LHCN-M2 (cell line): Measurements from ENCODE around the gene CARS2. TPM values are rescaled to one million over a fixed set of nuclear protein-coding genes. Genes with fewer than 3 reads are reported as not detected.
"Not testable (repeated sequence)": the region's sequence is repeated elsewhere in the genome, so short reads cannot be mapped to it uniquely, and the experiment has no call there.

Source experiments
- DNase-seq: peaks from one replicate; pipeline ENCODE4 v3.0.0-alpha.2; 2012; ENCODE audit warnings: low read depth
- total RNA-seq: library from RNA; depleted of rRNA; stranded (reverse); fragments of >200 nt; gene quantifications from 2 replicates; pipeline ENCODE4 v1.2.3, GENCODE V29; 2014

Gene CARS2
- total RNA-seq, 1 experiment from 2014 or later, result 114 TPM

DNA sequence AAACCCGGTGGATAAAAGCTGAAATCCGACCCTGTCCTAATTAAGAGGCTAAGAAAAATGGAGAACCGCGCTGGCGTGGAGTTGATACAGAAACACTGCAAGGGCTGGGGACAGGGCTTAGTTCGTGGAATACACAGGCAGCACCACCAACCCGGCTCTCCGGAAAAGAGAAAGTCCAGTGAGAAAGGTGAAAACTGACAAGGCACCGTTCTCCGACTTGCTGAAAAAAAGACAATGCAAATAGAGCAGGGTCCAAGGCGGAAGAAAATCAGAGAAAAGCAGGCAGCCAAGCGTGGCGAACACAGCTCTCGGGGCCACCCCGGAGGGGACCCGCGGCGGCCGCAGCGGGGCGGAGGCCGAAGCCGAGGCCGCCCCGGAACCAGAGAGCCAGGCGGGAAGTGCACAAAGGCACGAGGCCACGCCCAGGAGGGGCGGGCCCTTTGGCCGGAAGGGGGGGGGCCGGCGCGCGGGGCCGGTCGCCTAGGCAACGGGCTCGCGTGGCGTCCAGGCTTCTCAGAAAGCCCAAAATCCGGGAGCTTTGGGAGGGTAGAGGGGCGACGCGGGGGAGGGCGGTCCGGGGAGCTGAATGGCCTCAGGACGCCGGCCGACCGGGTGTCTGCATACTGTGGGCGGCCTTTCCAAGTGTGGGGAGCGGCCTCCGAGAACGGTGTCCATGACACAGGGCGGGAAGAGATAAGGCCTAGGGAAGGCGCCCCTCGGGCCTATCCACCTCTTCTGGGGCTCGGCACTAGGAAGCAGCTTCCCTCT, 6.3 kb upstream of the CARS2 start:
- DNase-seq, result peak; percentile 85

DNA sequence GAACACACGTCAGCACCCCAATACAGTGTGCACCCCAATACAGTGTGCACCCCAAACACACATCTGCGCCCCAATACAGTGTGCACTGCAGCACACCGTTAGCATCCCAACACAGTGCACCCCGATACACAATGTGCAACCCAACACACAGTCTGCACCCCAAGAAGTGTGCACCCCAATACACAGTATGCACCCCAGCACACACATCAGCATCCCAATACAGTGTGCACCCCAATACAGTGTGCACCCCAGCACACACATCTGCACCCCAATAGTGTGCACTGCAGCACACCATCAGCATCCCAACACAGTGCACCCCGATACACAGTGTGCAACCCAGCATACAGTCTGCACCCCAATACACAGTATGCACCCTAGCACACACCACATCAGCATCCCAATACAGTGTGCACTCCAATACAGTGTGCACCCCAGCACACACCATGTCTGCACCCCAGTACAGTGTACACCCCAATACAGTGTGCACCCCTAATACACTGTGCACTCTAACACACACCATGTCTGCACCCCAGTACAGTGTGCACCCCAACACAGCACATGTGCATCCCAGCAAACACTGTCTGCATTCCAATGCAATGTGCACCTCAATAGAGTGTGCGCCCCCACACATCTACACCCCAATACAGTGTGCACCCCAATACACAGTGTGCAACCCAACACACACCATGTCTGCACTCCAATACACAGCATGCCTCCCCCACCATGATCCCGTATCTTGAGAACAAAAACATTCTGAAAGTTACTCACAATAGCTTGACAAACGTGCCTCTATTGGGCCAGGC, 855 bp upstream of the CARS2 start:
- DNase-seq, result no peak

DNA sequence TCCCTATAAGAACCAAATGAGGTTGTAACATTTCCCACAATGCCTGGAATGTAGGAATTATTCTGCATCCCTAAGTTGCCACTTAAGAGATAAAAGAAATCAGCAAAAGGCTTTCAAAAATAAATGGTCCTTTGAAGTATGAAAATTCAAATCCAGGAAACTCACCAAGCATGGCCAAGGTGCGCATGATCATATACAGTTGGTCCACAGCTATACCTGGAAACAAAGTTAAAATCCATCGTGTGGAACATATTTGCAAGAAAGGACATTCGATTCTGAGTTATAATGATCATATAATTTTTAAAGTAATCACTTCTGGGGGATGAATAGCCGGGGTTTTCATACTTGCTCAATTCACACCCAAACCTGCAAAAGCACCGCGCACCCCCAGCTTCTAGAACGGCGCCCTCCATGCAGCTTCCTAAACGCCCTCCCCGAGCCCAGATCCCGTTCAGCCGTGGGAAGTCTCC, 525 bp downstream of the CARS2 start:
- no peak for DNase-seq

DNA sequence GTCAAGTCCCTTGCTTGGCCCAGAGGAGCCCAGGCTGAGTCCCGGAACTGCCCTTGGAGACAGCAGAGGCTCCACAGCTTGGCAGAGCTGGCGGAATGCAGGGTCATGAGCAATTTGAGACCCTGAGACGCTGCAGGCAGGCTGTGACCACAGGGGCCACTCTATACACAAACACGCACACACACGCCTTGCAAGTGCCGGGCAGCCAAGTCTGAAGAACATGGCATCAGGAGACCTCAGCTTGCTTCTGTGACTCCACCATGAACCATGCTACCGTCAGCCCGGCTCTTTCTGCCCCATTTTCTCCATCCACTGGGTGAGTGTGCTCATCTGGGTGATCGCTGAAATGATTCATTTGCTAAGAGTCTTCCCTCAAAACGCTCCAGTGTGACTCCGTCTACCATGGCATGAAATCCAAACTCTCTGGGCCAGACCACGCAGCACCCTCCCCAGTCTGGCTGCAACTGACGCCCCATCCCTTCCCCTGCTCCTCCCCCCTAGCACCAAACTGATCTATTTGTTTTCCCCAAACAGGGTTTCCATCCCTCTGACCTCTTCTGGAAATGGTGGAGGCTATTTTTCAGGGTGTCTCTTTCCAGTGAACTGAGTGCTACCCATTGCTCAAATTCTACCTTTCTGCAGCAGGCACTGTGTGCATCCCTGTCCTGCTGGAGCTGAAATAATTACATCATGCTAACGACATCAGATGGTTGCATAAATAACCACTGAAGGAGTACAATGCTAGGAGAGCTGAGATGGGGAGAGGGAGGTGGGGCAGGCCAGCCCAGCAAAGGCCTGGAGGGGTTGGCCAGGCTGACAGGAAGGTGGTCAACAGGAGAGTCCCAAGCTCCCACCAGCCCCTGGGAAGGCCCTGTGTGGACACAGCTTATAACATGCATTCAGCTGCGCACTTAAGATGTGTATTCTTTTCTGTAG, 3.1 kb downstream of the CARS2 start:
- DNase-seq, result peak; percentile 55

DNA sequence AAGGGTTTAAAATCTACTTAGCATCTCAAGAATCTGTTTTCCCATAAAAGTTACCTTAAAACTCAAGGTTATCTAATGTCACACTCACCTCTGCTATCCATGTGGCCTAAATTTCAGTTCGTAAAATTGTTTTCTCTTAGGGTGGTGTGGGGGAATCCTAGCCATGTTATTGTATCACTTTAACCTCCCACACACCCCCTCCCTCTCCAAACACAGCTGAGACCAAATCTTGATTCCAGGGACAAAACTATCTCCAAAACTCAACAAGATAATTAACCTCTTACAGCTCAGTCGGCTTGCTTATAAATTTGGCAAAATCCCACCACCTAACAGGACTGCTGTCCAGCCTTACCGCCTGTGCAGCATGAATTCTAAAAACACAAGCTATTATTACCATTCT, 3.8 kb downstream of the CARS2 start:
- no peak for DNase-seq

DNA sequence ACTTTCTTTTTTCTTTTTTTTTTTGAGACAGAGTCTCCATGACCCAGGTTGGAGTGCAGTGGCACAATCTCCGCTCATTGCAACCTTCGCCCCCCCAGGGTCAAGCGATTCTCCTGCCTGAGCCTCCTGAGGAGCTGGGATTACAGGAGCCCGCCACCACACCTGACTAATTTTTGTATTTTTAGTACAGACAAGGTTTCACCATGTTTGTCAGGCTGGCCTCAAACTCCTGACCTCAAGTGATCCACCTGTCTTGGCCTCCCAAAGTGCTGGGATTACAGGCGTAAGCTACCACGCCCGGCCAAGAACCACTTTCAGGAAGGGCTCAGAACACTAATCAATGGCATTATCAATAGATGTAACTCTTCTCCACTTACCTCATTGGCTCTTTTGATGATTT, 4.9 kb downstream of the CARS2 start:
- not testable (repeated sequence) for DNase-seq

DNA sequence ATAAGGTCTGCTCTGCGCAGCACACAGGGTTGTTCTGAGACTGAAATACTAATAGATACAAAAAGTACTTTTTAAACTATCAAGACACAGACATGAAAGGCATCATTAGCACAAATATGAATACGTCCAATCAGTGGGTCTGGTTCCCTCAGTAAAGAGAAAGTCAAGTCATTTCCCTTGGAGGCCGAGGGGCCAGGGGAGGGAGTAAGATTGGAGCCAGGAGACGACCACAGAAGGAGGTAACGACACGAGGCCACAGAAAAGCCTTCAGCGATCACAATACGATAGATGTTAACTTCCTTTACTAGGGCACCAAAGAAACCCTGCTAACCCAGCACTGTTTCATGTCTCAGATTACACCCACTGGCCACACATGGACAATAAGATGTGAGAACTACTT, 5.3 kb downstream of the CARS2 start:
- no peak for DNase-seq

DNA sequence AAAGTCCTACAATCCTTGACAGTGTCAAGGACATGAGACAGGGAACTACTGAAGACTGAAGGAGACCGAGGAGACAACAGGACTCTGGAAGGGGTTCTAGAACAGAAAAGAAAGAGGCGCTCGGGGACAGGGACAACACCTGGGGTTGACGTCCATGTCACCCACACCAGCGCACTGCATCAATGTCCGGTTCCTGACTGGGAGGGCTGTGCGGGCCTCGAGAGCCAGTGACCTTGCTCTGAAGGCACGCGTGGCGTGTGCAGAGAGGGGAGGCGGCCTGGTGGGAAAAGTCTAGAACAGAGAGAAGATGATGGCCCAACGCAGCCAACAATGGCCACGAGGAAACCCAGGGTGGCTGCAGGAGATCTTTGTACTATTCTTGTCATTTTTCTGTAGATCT, 5.7 kb downstream of the CARS2 start:
- no peak for DNase-seq

DNA sequence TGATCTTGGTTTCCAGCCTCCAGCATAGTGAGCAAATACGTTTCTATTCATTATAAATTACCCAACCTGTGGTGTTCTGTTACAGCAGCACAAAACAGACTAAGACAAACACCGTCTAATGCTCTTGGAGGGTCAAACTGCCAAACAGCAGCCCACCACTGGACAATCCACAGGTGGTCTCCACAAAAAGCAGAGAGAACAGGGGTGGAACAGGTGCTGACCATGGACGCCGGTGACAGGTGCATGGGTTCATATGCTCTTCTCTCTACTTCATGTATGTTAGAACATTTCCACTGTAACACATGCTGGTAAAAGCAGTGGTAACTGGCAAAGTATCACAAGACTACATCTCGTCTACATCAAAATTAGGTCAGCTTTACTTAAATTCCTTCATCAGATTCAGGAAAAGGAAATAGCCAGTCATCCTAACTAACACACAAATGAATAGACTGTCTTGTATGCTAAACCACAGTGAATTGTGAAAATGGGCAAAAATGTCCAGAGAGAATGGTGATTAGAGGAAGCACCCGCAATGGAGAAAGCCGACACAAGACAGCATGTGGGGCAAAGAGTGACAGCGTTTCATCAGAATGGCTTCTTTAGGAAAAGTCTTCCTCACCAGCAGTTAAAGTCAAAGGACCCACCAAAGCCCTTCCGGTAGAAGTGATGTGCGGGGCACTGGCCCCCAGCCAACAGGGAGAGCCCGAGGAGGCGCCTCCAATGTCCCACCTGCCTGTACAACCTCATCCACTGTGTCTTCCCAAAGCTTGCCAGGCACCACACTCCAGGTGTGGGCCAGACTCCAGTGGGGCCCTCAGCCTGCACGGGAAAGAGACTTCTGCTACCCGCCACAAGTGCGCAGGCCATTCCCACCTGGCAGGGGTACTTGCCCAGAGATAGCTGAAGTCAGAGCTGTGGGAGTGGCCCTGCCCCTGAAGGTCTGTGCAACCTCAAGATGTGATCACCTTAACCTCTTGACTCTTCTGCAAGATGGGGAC, 6.5 kb downstream of the CARS2 start:
- DNase-seq, result no peak

DNA sequence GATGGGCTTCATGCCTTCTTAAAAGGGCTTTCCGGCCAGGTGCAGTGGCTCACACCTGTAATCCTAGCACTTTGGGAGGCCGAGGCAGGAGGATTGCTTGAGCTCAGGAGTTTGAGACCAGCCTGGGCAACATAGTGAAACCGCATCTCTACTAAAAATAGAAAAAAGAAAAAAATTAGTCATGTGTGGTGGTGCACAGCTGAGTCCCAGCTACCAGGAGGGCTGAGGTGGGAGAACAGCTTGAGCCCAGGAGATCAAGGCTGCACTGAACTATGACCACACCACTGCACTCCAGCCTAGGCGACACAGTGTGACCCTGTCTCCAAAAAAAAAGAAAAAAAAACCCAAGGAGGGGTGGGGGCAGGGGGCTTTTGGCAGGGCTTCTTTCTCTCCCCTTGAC, 7.2 kb downstream of the CARS2 start:
- DNase-seq, result no peak

DNA sequence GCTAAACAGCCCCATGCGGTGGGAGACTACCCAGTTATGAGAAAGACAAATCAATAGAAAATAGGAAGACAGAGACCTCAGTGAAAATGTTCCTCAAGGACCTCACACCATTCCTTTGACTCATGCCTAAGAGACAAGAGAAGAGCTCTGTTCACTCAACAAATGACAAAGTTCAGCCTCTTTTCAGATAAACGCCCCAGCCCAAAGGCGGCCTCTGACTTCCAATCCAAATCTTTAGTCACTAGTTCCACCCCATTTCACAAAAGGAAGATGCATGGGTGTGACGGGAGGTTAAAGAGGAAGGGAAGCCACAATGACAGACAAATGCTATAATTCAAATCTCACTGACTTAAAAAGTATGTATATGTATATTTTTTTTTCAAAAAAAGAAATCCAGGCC, 8.1 kb downstream of the CARS2 start:
- no peak for DNase-seq

DNA sequence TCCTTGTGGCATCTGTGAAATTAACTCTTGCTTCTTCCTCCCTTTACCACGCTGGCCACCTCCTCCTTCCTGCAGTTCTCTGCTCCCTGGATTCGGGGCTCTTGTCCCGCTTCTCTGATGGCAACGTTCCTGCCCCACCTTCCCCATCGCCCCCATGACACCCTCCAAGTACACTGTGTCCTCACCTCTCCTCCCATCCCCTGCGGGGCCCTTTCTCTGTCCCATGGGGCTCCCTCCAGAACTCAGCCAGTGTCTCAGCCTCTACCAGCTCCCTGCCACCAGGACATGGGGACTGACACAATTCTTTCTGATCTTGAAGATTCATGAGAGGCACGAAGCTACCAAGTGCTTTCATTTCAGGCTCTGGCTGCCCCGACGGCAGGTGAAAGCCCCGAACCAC, 9.1 kb downstream of the CARS2 start:
- DNase-seq, result no peak

DNA sequence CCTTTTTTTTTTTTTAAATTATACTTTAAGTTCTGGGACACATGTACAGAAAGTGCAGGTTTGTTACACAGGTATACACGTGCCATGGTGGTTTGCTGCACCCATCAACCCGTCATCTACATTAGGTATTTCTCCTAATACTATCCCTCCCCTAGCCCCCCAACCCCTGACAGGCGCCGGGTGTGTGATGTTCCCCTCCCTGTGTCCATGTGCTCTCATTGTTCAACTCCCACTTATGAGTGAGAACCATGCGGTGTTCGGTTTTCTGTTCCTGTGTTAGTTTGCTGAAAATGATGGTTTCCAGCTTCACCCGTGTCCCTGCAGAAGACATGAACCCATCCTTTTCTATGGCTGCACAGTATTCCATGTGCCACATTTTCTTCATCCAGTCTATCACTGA, 10.1 kb downstream of the CARS2 start:
- not testable (repeated sequence) for DNase-seq

DNA sequence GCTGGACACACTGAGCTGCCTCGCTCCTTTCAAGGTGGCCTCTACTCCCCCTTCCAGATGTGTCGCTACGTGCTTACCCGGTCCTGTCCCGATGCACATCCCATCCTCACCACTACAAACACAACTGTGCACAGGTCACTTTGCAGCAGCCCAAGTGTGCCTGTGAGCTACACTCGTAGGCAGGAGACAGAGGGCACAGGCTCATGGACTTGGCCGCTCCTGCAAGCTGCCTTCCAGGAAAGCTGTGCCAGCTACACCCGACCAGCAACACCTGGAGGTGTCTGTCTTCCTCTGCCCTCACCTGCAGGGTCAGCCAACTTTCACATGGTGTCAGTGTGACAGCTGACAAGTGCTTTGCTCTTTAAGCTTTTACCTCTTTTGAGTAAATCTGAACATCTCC, 15.4 kb downstream of the CARS2 start:
- no peak for DNase-seq

DNA sequence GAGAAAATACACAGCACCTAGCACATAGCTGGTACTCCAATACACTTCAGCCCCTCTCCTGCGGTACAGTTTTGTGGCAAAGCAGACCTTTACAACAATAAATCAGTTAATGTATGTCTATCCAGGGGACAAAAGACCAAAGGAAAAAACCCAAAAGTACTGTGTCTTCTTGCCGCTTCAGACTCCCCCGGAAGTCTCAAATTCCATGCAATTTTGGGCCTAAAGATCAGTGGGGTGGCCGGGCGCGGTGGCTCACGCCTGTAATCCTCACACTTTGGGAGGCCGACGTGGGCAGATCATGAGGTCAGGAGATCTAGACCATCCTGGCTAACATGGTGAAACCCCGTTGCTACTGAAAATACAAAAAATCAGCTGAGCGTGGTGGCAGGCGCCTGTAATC, 16.2 kb downstream of the CARS2 start:
- DNase-seq, result no peak

DNA sequence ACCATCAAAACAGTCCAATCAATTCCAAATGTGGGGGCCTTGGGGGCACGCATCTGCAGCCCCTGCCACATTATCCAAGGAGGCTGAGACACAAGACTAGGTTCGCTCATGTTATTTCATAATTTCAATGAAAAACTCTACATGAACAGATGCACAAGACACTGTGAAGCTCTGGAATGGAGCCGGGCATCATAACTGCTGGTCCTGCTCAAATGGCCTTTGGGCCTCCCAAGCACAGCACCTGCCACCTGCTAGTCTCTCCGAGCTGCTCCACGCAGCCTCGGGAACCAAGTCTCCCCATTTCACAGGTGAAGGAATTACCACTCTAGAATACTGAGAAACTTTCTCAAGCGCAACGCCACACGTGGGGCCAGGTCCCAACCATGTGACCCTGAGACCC, 16.9 kb downstream of the CARS2 start:
- no peak for DNase-seq

DNA sequence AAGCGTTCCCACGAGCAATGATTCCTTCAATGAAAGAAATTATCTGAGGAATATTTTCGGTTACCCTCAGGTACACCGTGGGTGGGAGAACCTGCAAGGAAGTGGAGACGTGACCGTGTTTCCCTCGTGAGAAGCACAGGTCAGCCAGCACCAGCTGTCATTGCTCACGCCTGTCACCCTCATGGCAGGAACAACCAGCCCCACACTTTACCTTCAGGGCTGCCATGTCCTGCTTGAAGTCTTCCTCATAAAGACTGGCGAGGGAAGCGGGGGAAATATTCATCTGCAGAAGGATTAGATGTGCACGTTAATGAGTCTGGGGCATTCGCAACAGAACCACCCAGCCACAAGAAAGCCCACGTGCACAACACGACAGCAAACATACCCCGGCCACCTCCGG, 18.2 kb downstream of the CARS2 start:
- DNase-seq, result no peak

DNA sequence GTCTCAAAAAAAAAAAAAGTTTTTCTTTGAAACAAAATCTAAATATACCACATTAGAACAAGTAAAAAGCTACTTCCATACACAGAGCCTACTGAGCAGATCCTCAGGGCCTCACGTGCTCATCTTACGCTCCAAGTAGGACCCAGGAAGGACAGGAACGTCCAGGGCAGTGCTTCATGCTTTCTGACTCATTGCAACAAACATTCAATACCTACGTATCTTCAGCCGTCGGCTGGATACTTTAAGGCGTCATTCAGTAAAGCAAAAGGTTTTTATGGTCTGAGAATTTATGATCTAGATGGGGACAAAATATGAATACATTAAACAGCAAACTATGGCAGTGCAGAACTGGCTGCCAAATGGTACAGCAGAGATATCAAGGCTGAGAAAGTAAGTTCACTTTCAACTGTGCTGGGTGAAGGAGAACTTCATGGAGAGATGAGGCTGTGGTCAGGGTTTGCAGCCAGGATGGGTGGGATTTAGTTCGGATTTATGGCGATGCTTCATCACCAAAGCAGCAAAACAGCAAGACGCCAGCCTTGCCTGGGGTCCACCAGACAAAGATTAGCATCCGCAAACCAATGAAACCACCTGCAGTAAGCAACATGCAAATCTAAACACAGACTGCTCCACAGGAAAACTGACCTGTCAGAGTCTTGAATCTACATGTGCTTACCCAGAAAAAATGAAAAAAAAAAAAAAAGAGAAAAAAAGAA, 20.5 kb downstream of the CARS2 start:
- no peak for DNase-seq

DNA sequence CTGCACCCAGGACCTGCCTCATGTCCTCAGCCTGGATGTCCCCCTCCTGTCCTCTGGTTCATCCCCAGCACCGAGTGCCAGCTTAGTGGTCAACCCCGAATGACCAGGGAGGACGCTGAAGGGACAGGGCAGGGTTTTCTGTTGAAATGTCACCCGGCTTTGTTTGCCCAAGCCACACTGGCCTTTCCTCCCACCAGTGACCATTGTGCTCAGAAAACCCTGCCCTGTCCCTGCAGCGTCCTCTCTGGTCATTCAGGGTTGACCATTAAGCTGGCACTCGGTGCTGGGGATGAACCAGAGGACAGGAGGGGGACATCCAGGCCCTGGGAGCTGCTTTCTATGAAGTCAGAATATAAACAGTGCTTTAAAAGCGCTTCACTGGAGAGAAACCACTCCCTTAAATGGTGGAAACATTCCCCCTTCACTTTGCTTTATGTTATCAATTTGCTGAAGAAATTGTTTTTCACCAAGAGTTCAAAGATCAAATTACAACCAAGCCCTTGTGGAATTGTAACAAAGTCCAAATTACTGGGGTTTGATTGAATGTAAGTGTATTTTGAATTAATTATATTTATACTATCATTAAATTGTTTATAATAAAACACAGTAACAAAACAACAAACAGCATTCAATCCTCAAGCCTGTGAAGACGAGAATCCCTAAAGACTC, 21.4 kb downstream of the CARS2 start:
- DNase-seq, result no peak
